D721Med (cell line): Measurements from ENCODE around the gene RPL18.

Experiments
- DNase-seq: peaks from one replicate; pipeline ENCODE4 v3.0.0; 2011; ENCODE audit warnings: low spot score; ENCODE audit not compliant: insufficient read length
- FAIRE-seq: peaks from 2 replicates; lab custom pipeline; 2011; peaks lifted over from hg19 to GRCh38; lab: Jason Lieb, UNC
- CTCF ChIP-seq: IDR thresholded peaks from 2 replicates; pipeline ENCODE4 v1.5.1; 2012; ENCODE audit warnings: mild to moderate bottlenecking, control low read depth; ENCODE audit not compliant: insufficient read depth; ENCODE audit errors: missing control alignments

The RPL18 gene

GRCh38 chr19:48600679-48601417 is 18.1 kb downstream of the RPL18 start:
- no peak for FAIRE-seq

DNA sequence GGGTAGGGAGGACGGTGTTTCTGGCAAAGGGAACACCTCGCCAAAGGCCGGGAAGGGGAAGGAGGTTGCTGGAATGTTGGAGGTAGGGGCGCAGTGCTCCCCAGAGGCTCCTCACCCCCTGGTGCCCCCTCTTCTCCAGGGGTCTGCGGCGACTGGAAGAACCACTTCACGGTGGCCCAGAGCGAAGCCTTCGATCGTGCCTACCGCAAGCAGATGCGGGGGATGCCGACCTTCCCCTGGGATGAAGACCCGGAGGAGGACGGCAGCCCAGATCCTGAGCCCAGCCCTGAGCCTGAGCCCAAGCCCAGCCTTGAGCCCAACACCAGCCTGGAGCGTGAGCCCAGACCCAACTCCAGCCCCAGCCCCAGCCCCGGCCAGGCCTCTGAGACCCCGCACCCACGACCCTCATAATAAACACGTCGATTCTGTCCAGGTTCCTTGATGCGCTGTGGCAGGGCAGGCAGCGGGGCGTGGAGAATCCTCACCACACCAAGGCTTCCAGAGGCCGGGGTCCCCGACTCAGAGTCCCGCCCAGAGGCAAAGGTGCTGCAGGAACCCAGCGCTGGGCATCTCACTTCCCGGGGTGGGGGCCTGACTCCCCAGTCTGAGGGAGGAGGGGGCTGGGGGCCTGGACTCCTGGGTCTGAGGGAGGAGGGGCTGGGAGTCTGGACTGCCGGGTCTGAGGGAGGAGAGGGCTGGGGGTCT is 19.8 kb downstream of the RPL18 start:
- TF ChIP-seq CTCF: no peak
- no peak for DNase-seq
- no peak for FAIRE-seq

More at GRCh38 chr19:48600679-48601417, 18.1 kb downstream of the RPL18 start:
- DNase-seq: no peak
- TF ChIP-seq CTCF: no peak

DNA sequence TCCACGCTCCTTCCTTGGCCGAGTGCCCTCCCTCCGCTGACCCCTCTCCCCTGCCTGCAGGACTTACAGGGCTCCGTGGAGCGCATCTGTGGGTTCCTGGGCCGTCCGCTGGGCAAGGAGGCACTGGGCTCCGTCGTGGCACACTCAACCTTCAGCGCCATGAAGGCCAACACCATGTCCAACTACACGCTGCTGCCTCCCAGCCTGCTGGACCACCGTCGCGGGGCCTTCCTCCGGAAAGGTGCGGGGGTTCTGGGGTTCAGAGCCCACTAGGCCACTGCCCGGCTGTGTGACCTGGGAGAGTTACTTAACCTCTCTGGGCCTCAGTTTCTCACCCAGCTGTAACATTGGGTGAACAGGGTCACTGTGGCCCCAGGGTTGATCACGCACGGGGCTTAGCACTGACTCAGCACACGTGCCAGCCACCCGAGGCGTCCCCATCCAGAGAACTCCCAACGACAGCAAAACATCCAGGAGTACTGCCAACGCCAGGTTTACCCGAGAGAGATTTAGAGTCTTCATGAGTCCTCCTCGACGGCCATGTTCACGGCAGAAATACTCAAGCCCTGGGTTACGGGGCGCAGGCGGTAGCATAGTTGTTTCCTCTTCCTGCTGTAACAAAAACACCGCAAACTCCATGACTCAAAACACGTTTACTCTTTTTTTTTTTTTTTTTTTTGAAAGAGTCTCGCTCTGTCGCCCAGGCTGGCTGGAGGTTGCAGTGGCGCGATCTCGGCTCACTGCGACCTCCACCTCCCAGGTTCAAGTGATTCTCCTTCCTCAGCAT is 22.1 kb downstream of the RPL18 start:
- FAIRE-seq: no peak
- DNase-seq: no peak
- TF ChIP-seq CTCF: no peak

DNA sequence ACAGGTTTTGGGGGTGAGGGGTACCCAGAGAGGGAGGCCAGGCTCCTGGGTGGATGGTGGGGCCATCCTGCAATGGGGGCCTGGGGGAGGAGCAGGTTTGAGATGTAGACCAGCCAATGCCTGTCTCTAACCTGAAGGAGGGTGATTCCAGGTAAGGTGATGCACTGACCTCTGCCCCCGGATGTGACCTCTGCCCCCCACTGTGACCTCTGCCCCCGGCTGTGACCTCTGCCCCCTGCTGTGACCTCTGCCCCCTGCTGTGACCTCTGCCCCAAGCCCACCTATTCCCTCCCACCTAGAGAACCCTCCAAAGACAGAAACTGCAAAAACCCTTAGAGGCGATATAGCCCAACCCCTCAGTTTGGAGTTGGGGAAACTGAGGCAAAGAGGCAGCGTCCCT is 22.7 kb downstream of the RPL18 start:
- DNase-seq: no peak
- TF ChIP-seq CTCF: no peak
- no peak for FAIRE-seq

GRCh38 chr19:48595833-48596232 is 23.1 kb downstream of the RPL18 start:
- TF ChIP-seq CTCF: no peak
- FAIRE-seq (no peak), DNase-seq (no peak)

GRCh38 chr19:48595171-48595570 is 23.8 kb downstream of the RPL18 start:
- no peak for FAIRE-seq
- DNase-seq: no peak
- no peak for TF ChIP-seq CTCF
